Transverse colon (tissue), 4 donors: ENCODE measurements around the gene RNASEH1. TPM values are rescaled to one million over a fixed set of nuclear protein-coding genes. Genes with fewer than 3 reads are reported as not detected.
"Not testable (repeated sequence)": the region's sequence is repeated elsewhere in the genome, so short reads cannot be mapped to it uniquely, and the experiment has no call there.

Experiments
- DNase-seq: peaks from one replicate; pipeline ENCODE4 v3.0.0-alpha.2; 2019
- H3K27ac ChIP-seq, 4 donors: fragments of 200-600 bp; sonication (generic); 2 replicates each; pipeline ENCODE4 v1.5.1; 2016 to 2018; ENCODE audit warnings: inconsistent platforms in 4 of 4
- H3K27me3 ChIP-seq: fragments of 200-600 bp; sonication (generic); 2 replicates; pipeline ENCODE4 v1.5.1; 2017; ENCODE audit warnings: inconsistent platforms
- H3K36me3 ChIP-seq, 4 donors: fragments of 200-600 bp; sonication (generic); 2 replicates each; pipeline ENCODE4 v1.5.1; 2017 to 2019; ENCODE audit warnings: inconsistent platforms in 4 of 4
- H3K4me1 ChIP-seq, 4 donors: fragments of 200-600 bp; sonication (generic); 2 replicates each; pipeline ENCODE4 v1.5.1; 2017 to 2020; ENCODE audit warnings: inconsistent platforms in 4 of 4
- H3K4me3 ChIP-seq, 4 donors: fragments of 200-600 bp; sonication (generic); 1 replicate in 1 of 4; 2 replicates in 3 of 4; pipeline versions ENCODE4 v1.5.1 to v1.6.1; 2017 to 2019; ENCODE audit warnings: inconsistent platforms in 4 of 4
- H3K9me3 ChIP-seq, 2 donors: fragments of 200-600 bp; sonication (generic); 2 replicates each; pipeline ENCODE4 v1.5.1; 2017 to 2019; ENCODE audit warnings: inconsistent platforms in 2 of 2
- CTCF ChIP-seq, 5 experiments: fragments of 200-600 bp in 3 of 5; fragments of 450-650 bp in 2 of 5; sonication (generic) in 3 of 5; IDR thresholded peaks; 1 replicate in 2 of 5; 2 replicates in 3 of 5; pipeline ENCODE4 v1.5.1; 2016 to 2017; ENCODE audit warnings: antibody characterized with exemption in 5 of 5, inconsistent platforms in 3 of 5, mild to moderate bottlenecking in 2 of 5, moderate library complexity in 1 of 5
- EP300 ChIP-seq: sonication (generic); formaldehyde crosslinking; IDR thresholded peaks from one replicate; pipeline ENCODE4 v1.6.1; 2017; ENCODE audit warnings: antibody characterized with exemption, low read depth
- POLR2A ChIP-seq: fragments of 450-650 bp; IDR thresholded peaks from one replicate; pipeline ENCODE4 v1.6.1; 2016; ENCODE audit warnings: antibody characterized with exemption, mild to moderate bottlenecking, moderate library complexity
- POLR2AphosphoS5 ChIP-seq, 3 donors: sonication (generic); formaldehyde crosslinking; IDR thresholded peaks; one replicate each; pipeline ENCODE4 v1.6.1; 2016; ENCODE audit warnings: antibody characterized with exemption in 3 of 3
- WGBS, 2 donors: methylation state at CpG; one replicate each; pipeline ENCODE4 v1.1.5; 2018; ENCODE audit warnings: low coverage in 1 of 2; 5-methylcytosine and 5-hydroxymethylcytosine counted together
- in situ Hi-C, 4 donors: fragments of 200-750 bp; cut with MboI; loops; one replicate each; pipeline versions ENCODE4 v1.15.0 to v1.15.1; 2017; ENCODE audit warnings: low sequenced_read_pairs in 3 of 4, low pct_ligation_motif_present in 1 of 4, low pct_unique_long_range_greater_than_20kb in 1 of 4
- intact Hi-C: fragments of 100-400 bp; cut with DNase I; formaldehyde crosslinking; loops from one replicate; pipeline ENCODE4 v1.15.1; 2023; ENCODE audit warnings: low total_unique reads
- total RNA-seq, 4 donors: library from RNA; depleted of rRNA; stranded (reverse); fragments of >200 nt; gene quantifications; one replicate each; pipeline ENCODE4 v1.1.0, GENCODE V29; 2016

The RNASEH1 gene
- total RNA-seq, 4 donors from 2014 or later, result 7.4 to 12.4 (median 11.0) TPM

- peak overlapping the region; percentile 97 to 100 (median 98) for H3K27ac ChIP-seq
- peaks cover 3 to 20% (median 12%) of the 10 kb centered on the region in 4 donors for H3K4me1 ChIP-seq
- in situ Hi-C loops, result no loop called here
- TF ChIP-seq CTCF (IDR thresholded peaks at IDR 0.05) (no peak), POLR2A (peak; percentile 73), POLR2AphosphoS5 (IDR thresholded peaks at IDR 0.05) (peak; percentile 69 to 85 (median 72))
- intact Hi-C loops, result no loop called here
- no peaks in the 10 kb centered on the region for H3K27me3 ChIP-seq
- DNase-seq, result peak; percentile 98
- H3K4me3 ChIP-seq, result peak overlapping the region; percentile 70 to 97 (median 84)
- H3K36me3 ChIP-seq, result peaks cover 0 to under 1% (median under 1%) of the 10 kb centered on the region in 4 donors
- 0% methylated on average over 53 of the region's 67 CpGs; no CpG with 5 or more reads in 1 of the 2 donors for WGBS, 2 donors
- H3K9me3 ChIP-seq, result no peaks in the 10 kb centered on the region
These were observed 39.5 kb downstream of the RNASEH1 start for GRCh38 chr2:3518496-3519254.

GRCh38 chr2:3517948-3518495 lies 40.1 kb downstream of the RNASEH1 start:
- in situ Hi-C loops (no loop called here), intact Hi-C loops (no loop called here)
- 25 to 51% methylated on average over 2 to 3 of the region's 3 CpGs for WGBS, 2 donors

GRCh38 chr2:3516831-3517230 lies 41.3 kb downstream of the RNASEH1 start:
- Histone ChIP-seq H3K27ac (no peak overlapping the region), H3K4me1 (peaks cover 3 to 16% (median 12%) of the 10 kb centered on the region in 4 donors), H3K36me3 (peaks cover 0 to 19% (median 9%) of the 10 kb centered on the region in 4 donors), H3K9me3 (no peaks in the 10 kb centered on the region), H3K4me3 (no peak overlapping the region), H3K27me3 (no peaks in the 10 kb centered on the region)
- WGBS, 2 donors, result 93 to 94% methylated on average over 2 to 3 of the region's 3 CpGs
- TF ChIP-seq EP300 (no peak), CTCF (IDR thresholded peaks at IDR 0.05) (no peak), POLR2AphosphoS5 (IDR thresholded peaks at IDR 0.05) (no peak), POLR2A (no peak)
- no peak for DNase-seq
- in situ Hi-C loops, result no loop called here
- intact Hi-C loops, result no loop called here

More at GRCh38 chr2:3517948-3518495, 40.1 kb downstream of the RNASEH1 start:
- H3K9me3 ChIP-seq, result no peaks in the 10 kb centered on the region
- DNase-seq, result no peak
- H3K36me3 ChIP-seq, result peaks cover 0 to 8% (median 4%) of the 10 kb centered on the region in 4 donors
- no peak for TF ChIP-seq POLR2A
- H3K27me3 ChIP-seq, result no peaks in the 10 kb centered on the region
- peak overlapping the region; percentile 70 to 97 (median 84) for H3K4me3 ChIP-seq
- peaks cover 3 to 16% (median 12%) of the 10 kb centered on the region in 4 donors for H3K4me1 ChIP-seq
- peak overlapping the region; percentile 97 to 100 (median 98) for H3K27ac ChIP-seq

- H3K4me3 ChIP-seq, intact Hi-C loops, H3K27me3 ChIP-seq, in situ Hi-C loops, DNase-seq, H3K27ac ChIP-seq, H3K9me3 ChIP-seq: not testable (repeated sequence)
- WGBS, 2 donors, result 91 to 100% methylated on average over 4 to 5 of the region's 5 CpGs
- peaks cover 1 to 15% (median 11%) of the 10 kb centered on the region in 4 donors for H3K4me1 ChIP-seq
- peaks cover 0 to 30% (median 14%) of the 10 kb centered on the region in 4 donors for H3K36me3 ChIP-seq
These were observed 42.7 kb downstream of the RNASEH1 start for GRCh38 chr2:3515438-3515837.

GRCh38 chr2:3513026-3513810 lies 44.9 kb downstream of the RNASEH1 start:
- DNase-seq, result no peak
- 93 to 97% methylated on average over 3 of the region's 3 CpGs for WGBS, 2 donors
- peaks cover 0 to 8% (median 6%) of the 10 kb centered on the region in 4 donors for H3K4me1 ChIP-seq
- H3K27me3 ChIP-seq, result no peaks in the 10 kb centered on the region
- no peak overlapping the region for H3K4me3 ChIP-seq
- peaks cover 0 to 39% (median 19%) of the 10 kb centered on the region in 4 donors for H3K36me3 ChIP-seq
- intact Hi-C loops (no loop called here), in situ Hi-C loops (no loop called here)
- TF ChIP-seq EP300 (no peak), CTCF (IDR thresholded peaks at IDR 0.05) (no peak), POLR2A (no peak), POLR2AphosphoS5 (IDR thresholded peaks at IDR 0.05) (no peak)
- H3K9me3 ChIP-seq, result no peaks in the 10 kb centered on the region
- H3K27ac ChIP-seq, result no peak overlapping the region
